Stimulated activated CD8-positive, alpha-beta memory T cell treated with anti-CD3 and anti-CD28 coated beads, Interleukin-12 subunit alpha, Interleukin-12 subunit beta, amount 100 ng/mL, for 24 hours (primary cell): Measurements from ENCODE around the gene AKR1B15.
"Not testable (repeated sequence)": the region's sequence is repeated elsewhere in the genome, so short reads cannot be mapped to it uniquely, and the experiment has no call there.

ENCODE experiments used
- DNase-seq: peaks from one replicate; pipeline ENCODE4 v3.0.0-alpha.2; 2020; ENCODE audit errors: extremely low read depth

Gene AKR1B15

GRCh38 chr7:134563398-134563749 lies 14.5 kb downstream of the AKR1B15 start:
- not testable (repeated sequence) for DNase-seq

GRCh38 chr7:134565643-134566136 lies 16.8 kb downstream of the AKR1B15 start:
- no peak for DNase-seq

- no peak for DNase-seq
Measured at GRCh38 chr7:134567368-134567767, 18.5 kb downstream of the AKR1B15 start.

GRCh38 chr7:134569962-134570361 lies 21.1 kb downstream of the AKR1B15 start:
- DNase-seq = not testable (repeated sequence)

- no peak for DNase-seq
Measured at GRCh38 chr7:134571101-134571500, 22.2 kb downstream of the AKR1B15 start.

- no peak for DNase-seq
Measured at GRCh38 chr7:134571746-134572461, 23.0 kb downstream of the AKR1B15 start.

- DNase-seq = no peak
Measured at GRCh38 chr7:134574322-134574721, 25.4 kb downstream of the AKR1B15 start.

GRCh38 chr7:134584290-134584689 lies 35.4 kb downstream of the AKR1B15 start:
- DNase-seq = no peak

- no peak for DNase-seq
Measured at GRCh38 chr7:134585897-134586296, 37.0 kb downstream of the AKR1B15 start.

GRCh38 chr7:134587750-134588149 lies 38.8 kb downstream of the AKR1B15 start:
- DNase-seq = no peak

GRCh38 chr7:134589491-134589941 lies 40.6 kb downstream of the AKR1B15 start:
- DNase-seq = no peak

GRCh38 chr7:134593530-134594392 lies 44.9 kb downstream of the AKR1B15 start:
- no peak for DNase-seq

GRCh38 chr7:134594877-134595276 lies 46.0 kb downstream of the AKR1B15 start:
- DNase-seq = no peak

GRCh38 chr7:134599371-134599770 lies 50.5 kb downstream of the AKR1B15 start:
- no peak for DNase-seq

GRCh38 chr7:134601459-134601858 lies 52.5 kb downstream of the AKR1B15 start:
- DNase-seq = no peak

GRCh38 chr7:134602881-134603451 lies 54.1 kb downstream of the AKR1B15 start:
- no peak for DNase-seq

- peak; percentile 14 for DNase-seq
Measured at GRCh38 chr7:134605978-134606923, 57.3 kb downstream of the AKR1B15 start.

- no peak for DNase-seq
Measured at GRCh38 chr7:134611611-134612151, 62.8 kb downstream of the AKR1B15 start.

- DNase-seq = no peak
Measured at GRCh38 chr7:134612197-134612596, 63.3 kb downstream of the AKR1B15 start.

GRCh38 chr7:134613623-134614347 lies 64.9 kb downstream of the AKR1B15 start:
- no peak for DNase-seq
